ENCODE measurements around the gene SRP9.
"Not testable (repeated sequence)": the region's sequence is repeated elsewhere in the genome, so short reads cannot be mapped to it uniquely, and the experiment has no call there.

DNA sequence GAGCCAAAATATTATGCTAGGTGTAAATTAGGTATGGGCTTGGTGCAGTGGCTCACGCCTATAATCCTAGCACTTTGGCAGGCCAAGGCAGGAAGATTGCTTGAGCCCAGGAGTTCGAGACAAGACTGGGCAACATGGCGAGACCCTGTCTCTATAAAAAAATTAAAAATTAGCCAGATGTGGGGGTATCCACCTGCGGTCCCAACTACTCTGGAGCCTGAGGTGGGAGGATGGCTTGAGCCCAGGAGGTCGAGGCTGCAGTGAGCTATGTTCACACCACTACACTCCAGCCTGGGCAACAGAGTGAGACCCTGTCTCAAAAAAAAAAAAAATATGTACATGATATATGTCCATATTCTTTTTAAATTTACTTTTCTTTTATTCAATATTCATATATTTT lies 17.7 kb upstream of the SRP9 start:
- TF ChIP-seq, protein P1, sequence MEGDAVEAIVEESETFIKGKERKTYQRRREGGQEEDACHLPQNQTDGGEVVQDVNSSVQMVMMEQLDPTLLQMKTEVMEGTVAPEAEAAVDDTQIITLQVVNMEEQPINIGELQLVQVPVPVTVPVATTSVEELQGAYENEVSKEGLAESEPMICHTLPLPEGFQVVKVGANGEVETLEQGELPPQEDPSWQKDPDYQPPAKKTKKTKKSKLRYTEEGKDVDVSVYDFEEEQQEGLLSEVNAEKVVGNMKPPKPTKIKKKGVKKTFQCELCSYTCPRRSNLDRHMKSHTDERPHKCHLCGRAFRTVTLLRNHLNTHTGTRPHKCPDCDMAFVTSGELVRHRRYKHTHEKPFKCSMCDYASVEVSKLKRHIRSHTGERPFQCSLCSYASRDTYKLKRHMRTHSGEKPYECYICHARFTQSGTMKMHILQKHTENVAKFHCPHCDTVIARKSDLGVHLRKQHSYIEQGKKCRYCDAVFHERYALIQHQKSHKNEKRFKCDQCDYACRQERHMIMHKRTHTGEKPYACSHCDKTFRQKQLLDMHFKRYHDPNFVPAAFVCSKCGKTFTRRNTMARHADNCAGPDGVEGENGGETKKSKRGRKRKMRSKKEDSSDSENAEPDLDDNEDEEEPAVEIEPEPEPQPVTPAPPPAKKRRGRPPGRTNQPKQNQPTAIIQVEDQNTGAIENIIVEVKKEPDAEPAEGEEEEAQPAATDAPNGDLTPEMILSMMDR (IDR thresholded peaks at IDR 0.05): not testable (repeated sequence)
- not testable (repeated sequence) for TF ChIP-seq POLR2A (IDR thresholded peaks at IDR 0.05)
